Gastrocnemius medialis (tissue), 4 donors: ENCODE data around the gene MMP2. TPM values are rescaled to one million over a fixed set of nuclear protein-coding genes. Genes with fewer than 3 reads are reported as not detected.

Source experiments
- ATAC-seq, 2 donors: fragments of 150-250 bp; one replicate each; pipeline ENCODE4 v1.9.1; 2016
- DNase-seq, 2 donors: peaks; one replicate each; pipeline ENCODE4 v3.0.0-alpha.2; 2019
- H3K27ac ChIP-seq, 4 donors: fragments of 200-600 bp; sonication (generic); 1 replicate in 1 of 4; 2 replicates in 3 of 4; pipeline ENCODE4 v1.5.1; 2016 to 2018; ENCODE audit warnings: mild to moderate bottlenecking in 2 of 4, moderate library complexity in 1 of 4
- H3K27me3 ChIP-seq, 3 donors: fragments of 200-600 bp; sonication (generic) in 2 of 3; 1 replicate in 1 of 3; 2 replicates in 2 of 3; pipeline versions ENCODE4 v1.5.1 to v1.6.0; 2016 to 2019; ENCODE audit warnings: mild to moderate bottlenecking in 1 of 3, moderate library complexity in 1 of 3
- H3K36me3 ChIP-seq, 2 donors: fragments of 200-600 bp; sonication (generic) in 1 of 2; one replicate each; pipeline ENCODE4 v1.5.1; 2017 to 2018
- H3K4me1 ChIP-seq, 2 donors: fragments of 200-600 bp; sonication (generic) in 1 of 2; one replicate each; pipeline ENCODE4 v1.5.1; 2016 to 2017; ENCODE audit warnings: mild to moderate bottlenecking in 2 of 2
- H3K4me3 ChIP-seq, 4 donors: fragments of 200-600 bp; sonication (generic) in 3 of 4; 1 replicate in 1 of 4; 2 replicates in 3 of 4; pipeline ENCODE4 v1.5.1; 2016 to 2019; ENCODE audit warnings: mild to moderate bottlenecking in 2 of 4
- H3K9me3 ChIP-seq, 3 donors: fragments of 200-600 bp; sonication (generic) in 2 of 3; 1 replicate in 1 of 3; 2 replicates in 2 of 3; pipeline ENCODE4 v1.5.1; 2016 to 2019
- CTCF ChIP-seq, 5 experiments: fragments of 450-650 bp in 3 of 5; fragments of 200-600 bp in 2 of 5; sonication (generic) in 2 of 5; IDR thresholded peaks in 4 of 5; conservative IDR thresholded peaks in 1 of 5; 1 replicate in 4 of 5; 2 replicates in 1 of 5; pipeline ENCODE4 v1.5.1; 2016 to 2019; ENCODE audit warnings: antibody characterized with exemption in 5 of 5, mild to moderate bottlenecking in 3 of 5, moderate library complexity in 3 of 5
- POLR2A ChIP-seq, 2 donors: fragments of 450-650 bp; IDR thresholded peaks; one replicate each; pipeline ENCODE4 v1.6.1; 2017; ENCODE audit warnings: antibody characterized with exemption in 2 of 2, mild to moderate bottlenecking in 2 of 2, moderate library complexity in 2 of 2
- in situ Hi-C, 4 donors: fragments of 200-750 bp; cut with MboI; loops; one replicate each; pipeline versions ENCODE4 v1.15.0 to v1.8.0; 2017; ENCODE audit warnings: low sequenced_read_pairs in 4 of 4
- intact Hi-C: fragments of 100-400 bp; cut with DNase I; formaldehyde crosslinking; loops from one replicate; pipeline ENCODE4 v1.15.1; 2023; ENCODE audit warnings: low total_unique reads
- total RNA-seq, 4 donors: library from RNA; depleted of rRNA; stranded (reverse); fragments of >200 nt; gene quantifications; one replicate each; pipeline versions ENCODE4 v1.1.0 to v1.2.3, GENCODE V29; 2016

Gene MMP2
- total RNA-seq, 4 donors from 2014 or later, result 26.6 to 119 (median 55.6) TPM

DNA sequence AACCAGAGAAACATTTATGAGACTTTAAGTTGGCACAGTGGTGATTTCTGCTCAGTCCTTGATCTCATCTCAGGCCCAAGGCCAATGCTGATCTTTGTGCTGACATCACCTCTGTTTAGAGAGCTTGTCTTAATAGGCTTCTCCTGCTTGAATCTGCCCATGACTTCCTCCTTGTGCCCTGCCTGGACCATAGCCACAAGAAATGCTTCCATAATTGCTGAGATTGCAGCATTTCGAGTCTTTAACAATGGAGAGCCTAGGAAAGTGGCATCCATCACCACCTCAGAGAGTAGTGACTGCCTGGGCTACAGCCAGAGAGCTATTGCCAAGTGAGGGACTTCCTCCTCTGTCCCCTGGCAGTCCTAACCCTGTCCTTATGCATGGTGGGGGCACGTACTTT lies 25.1 kb upstream of the MMP2 start:
- Histone ChIP-seq H3K27ac (no peak overlapping the region), H3K4me3 (no peak overlapping the region), H3K9me3 (no peaks in the 10 kb centered on the region), H3K4me1 (no peaks in the 10 kb centered on the region), H3K27me3 (no peaks in the 10 kb centered on the region), H3K36me3 (no peaks in the 10 kb centered on the region)
- intact Hi-C loops (no loop called here), in situ Hi-C loops (loop anchor here in 1 of 4 donors (25.0 kb wide), 1 partner anchor 383 kb away; the partner anchor contains the start of gene CES1)
- DNase-seq (no peak), ATAC-seq (no peak)
- TF ChIP-seq CTCF (IDR thresholded peaks at IDR 0.05 in 4 of 5, conservative IDR thresholded peaks at IDR 0.05 in 1 of 5), result no peak
- no peak for TF ChIP-seq POLR2A (IDR thresholded peaks at IDR 0.05)

DNA sequence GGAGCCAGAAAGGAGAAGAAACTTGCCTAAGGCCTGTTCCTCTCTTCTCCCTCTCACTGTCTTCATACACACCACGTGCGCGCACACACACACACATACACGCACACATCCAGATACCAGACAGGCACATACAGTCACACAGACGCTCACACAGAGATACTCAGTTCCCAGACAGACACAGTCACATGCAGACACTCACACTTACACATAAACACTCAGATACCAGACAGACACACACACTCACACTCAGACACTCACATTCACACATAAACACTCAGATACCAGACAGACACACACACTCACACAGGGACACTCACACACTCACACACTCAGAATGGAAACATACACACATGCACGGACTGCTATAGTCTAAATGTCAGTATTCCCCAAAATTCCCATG lies 24.1 kb upstream of the MMP2 start:
- Histone ChIP-seq H3K27me3 (no peaks in the 10 kb centered on the region), H3K36me3 (no peaks in the 10 kb centered on the region), H3K4me3 (no peak overlapping the region), H3K27ac (no peak overlapping the region), H3K4me1 (no peaks in the 10 kb centered on the region), H3K9me3 (no peaks in the 10 kb centered on the region)
- DNase-seq (no peak), ATAC-seq (no peak)
- intact Hi-C loops, result no loop called here
- in situ Hi-C loops, result loop anchor here in 1 of 4 donors (25.0 kb wide), 1 partner anchor 382 kb away; the partner anchor contains the start of gene CES1
- TF ChIP-seq POLR2A (IDR thresholded peaks at IDR 0.05) (no peak), CTCF (IDR thresholded peaks at IDR 0.05 in 4 of 5, conservative IDR thresholded peaks at IDR 0.05 in 1 of 5) (no peak)

GRCh38 chr16:55462241-55462640 lies 16.8 kb upstream of the MMP2 start:
- H3K9me3 ChIP-seq, result no peaks in the 10 kb centered on the region
- H3K4me3 ChIP-seq, result no peak overlapping the region
- H3K27me3 ChIP-seq, result no peaks in the 10 kb centered on the region
- DNase-seq (no peak), ATAC-seq (no peak)
- intact Hi-C loops, result no loop called here
- no peak for TF ChIP-seq POLR2A (IDR thresholded peaks at IDR 0.05)
- no peak for TF ChIP-seq CTCF (IDR thresholded peaks at IDR 0.05 in 4 of 5, conservative IDR thresholded peaks at IDR 0.05 in 1 of 5)
- H3K27ac ChIP-seq, result no peak overlapping the region
- in situ Hi-C loops, result loop anchor here in 2 of 4 donors (10.0 to 25.0 kb wide), 4 partner anchors 83 to 383 kb away; partner anchors contain the start of gene CES1 (in 1 of the 2)
- H3K4me1 ChIP-seq, result no peaks in the 10 kb centered on the region
- H3K36me3 ChIP-seq, result no peaks in the 10 kb centered on the region

DNA sequence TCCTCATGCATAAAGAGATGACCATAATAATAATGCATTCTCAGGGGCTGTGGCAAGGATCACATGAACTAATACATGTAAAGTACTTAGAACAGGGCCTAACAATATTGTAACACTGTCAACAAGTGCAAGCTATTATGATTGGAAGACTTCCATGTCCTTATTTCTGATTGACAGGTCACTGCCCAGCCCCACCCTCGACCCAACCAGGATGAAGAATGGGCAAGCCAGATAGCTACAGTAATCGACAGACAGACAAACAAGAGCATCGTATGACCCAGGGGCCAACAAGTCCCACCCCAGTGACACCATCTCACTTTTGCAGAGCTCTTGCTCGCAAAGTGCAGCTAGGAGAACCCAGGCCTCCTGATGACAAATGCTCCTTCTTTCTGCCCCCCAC lies 14.6 kb upstream of the MMP2 start:
- in situ Hi-C loops, result loop anchor here in 2 of 4 donors (10.0 to 25.0 kb wide), 4 partner anchors 80 to 380 kb away; partner anchors contain the start of gene CES1 (in 1 of the 2)
- no peaks in the 10 kb centered on the region for H3K4me1 ChIP-seq
- no peak overlapping the region for H3K4me3 ChIP-seq
- TF ChIP-seq POLR2A (IDR thresholded peaks at IDR 0.05) (no peak), CTCF (IDR thresholded peaks at IDR 0.05 in 4 of 5, conservative IDR thresholded peaks at IDR 0.05 in 1 of 5) (no peak)
- no peaks in the 10 kb centered on the region for H3K36me3 ChIP-seq
- no peak for DNase-seq
- H3K27me3 ChIP-seq, result no peaks in the 10 kb centered on the region
- ATAC-seq, result no peak
- no peak overlapping the region for H3K27ac ChIP-seq
- intact Hi-C loops, result no loop called here
- H3K9me3 ChIP-seq, result no peaks in the 10 kb centered on the region
